SK-N-SH treated with all-trans-retinoic acid at 6 μM for 48 hours (cell line): ENCODE results near the gene LCN2.

Experiments used
- ATAC-seq: fragments of 200-7000 bp; cut with Tn5 transposase; 3 replicates; pipeline ENCODE4 v1.9.1; 2020; ENCODE audit warnings: mild to moderate bottlenecking, moderate library complexity
- BACH2 ChIP-seq: fragments of 250-450 bp; sonication (Bioruptor Pico); IDR thresholded peaks from 2 replicates; pipeline ENCODE4 v1.9.0; 2021; ENCODE audit warnings: mild to moderate bottlenecking, borderline replicate concordance
- CSDC2 ChIP-seq: fragments of 250-450 bp; sonication (Bioruptor Pico); IDR thresholded peaks from 2 replicates; pipeline ENCODE4 v1.5.0; 2020; ENCODE audit warnings: mild to moderate bottlenecking, moderate library complexity
- ESRRG ChIP-seq: fragments of 250-450 bp; sonication (Bioruptor Pico); IDR thresholded peaks from 2 replicates; pipeline ENCODE4 v1.6.1; 2021; ENCODE audit warnings: mild to moderate bottlenecking
- GLIS3 ChIP-seq: fragments of 250-450 bp; sonication (Bioruptor Pico); IDR thresholded peaks from 2 replicates; pipeline ENCODE4 v1.5.0; 2020; ENCODE audit warnings: mild to moderate bottlenecking, moderate library complexity
- ISL1 ChIP-seq: fragments of 250-450 bp; sonication (Bioruptor Pico); IDR thresholded peaks from 2 replicates; pipeline ENCODE4 v2.1.2; 2022; ENCODE audit warnings: mild to moderate bottlenecking, moderate library complexity
- OSR1 ChIP-seq: fragments of 250-450 bp; sonication (Bioruptor Pico); IDR thresholded peaks from 2 replicates; pipeline ENCODE4 v1.8.0; 2022; ENCODE audit warnings: moderate library complexity, mild to moderate bottlenecking, inconsistent platforms
- PPARA ChIP-seq: fragments of 250-450 bp; sonication (Bioruptor Pico); IDR thresholded peaks from 2 replicates; pipeline ENCODE4 v1.5.0; 2020; ENCODE audit warnings: mild to moderate bottlenecking, borderline replicate concordance
- RARB ChIP-seq: fragments of 250-450 bp; sonication (Bioruptor Pico); IDR thresholded peaks from 2 replicates; pipeline ENCODE4 v1.8.0; 2021; ENCODE audit warnings: mild to moderate bottlenecking, moderate library complexity
- SNAI2 ChIP-seq: fragments of 250-450 bp; sonication (Bioruptor Pico); IDR thresholded peaks from 2 replicates; pipeline ENCODE4 v1.5.0; 2020; ENCODE audit warnings: mild to moderate bottlenecking, moderate library complexity
- TOX ChIP-seq: fragments of 250-450 bp; sonication (Bioruptor Pico); IDR thresholded peaks from 2 replicates; pipeline ENCODE4 v1.8.0; 2021; ENCODE audit warnings: mild to moderate bottlenecking, moderate library complexity, borderline replicate concordance
- ZC3H10 ChIP-seq: fragments of 250-450 bp; sonication (Bioruptor Pico); IDR thresholded peaks from 2 replicates; pipeline ENCODE4 v1.5.1; 2021; ENCODE audit warnings: mild to moderate bottlenecking, moderate library complexity
- ZNF565 ChIP-seq: fragments of 450-650 bp; formaldehyde crosslinking; conservative IDR thresholded peaks from 2 replicates; pipeline ENCODE4 v1.5.0; 2020; ENCODE audit warnings: low read depth, mild to moderate bottlenecking, moderate library complexity
- ZNF8 ChIP-seq: fragments of 450-650 bp; formaldehyde crosslinking; IDR thresholded peaks from 2 replicates; pipeline ENCODE4 v1.5.0; 2020; ENCODE audit warnings: mild to moderate bottlenecking, moderate library complexity
- TF ChIP-seq, protein P1 (sequence below): fragments of 250-450 bp; sonication (Bioruptor Pico); IDR thresholded peaks from 2 replicates; pipeline ENCODE4 v1.5.1; 2020; ENCODE audit warnings: low read depth, mild to moderate bottlenecking, moderate library complexity
- TF ChIP-seq, protein P2 (sequence below): fragments of 250-450 bp; sonication (Bioruptor Pico); IDR thresholded peaks from 2 replicates; pipeline ENCODE4 v1.5.1; 2021; ENCODE audit warnings: mild to moderate bottlenecking, moderate library complexity
- TF ChIP-seq, protein P3 (sequence below): fragments of 250-450 bp; sonication (Bioruptor Pico); IDR thresholded peaks from 2 replicates; pipeline ENCODE4 v1.5.0; 2020; ENCODE audit warnings: mild to moderate bottlenecking, moderate library complexity
- TF ChIP-seq, protein P4 (sequence below): fragments of 250-450 bp; sonication (Bioruptor Pico); IDR thresholded peaks from 2 replicates; pipeline ENCODE4 v1.8.0; 2021; ENCODE audit warnings: low read depth, mild to moderate bottlenecking, moderate library complexity, borderline replicate concordance

Gene LCN2

DNA sequence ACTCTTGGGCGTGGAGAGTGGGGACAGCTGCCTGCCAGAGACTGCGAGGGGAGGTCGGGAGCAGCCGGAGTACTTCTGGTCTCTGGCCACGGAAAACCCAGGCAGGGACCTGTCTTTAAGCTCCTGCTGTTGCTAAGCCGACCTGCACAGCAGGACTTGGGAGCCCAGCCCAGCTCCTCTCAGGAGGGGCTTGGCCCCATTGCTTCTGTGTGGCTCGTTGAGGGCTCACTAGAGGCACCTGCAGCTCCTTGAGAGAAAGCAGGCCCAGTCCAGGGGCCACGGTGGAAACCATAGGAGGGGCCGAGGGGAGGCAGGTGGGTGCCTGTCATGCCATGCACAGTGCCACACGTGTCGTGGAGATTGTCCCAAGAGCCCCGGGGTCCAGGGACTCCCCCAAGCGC lies 3.3 kb upstream of the LCN2 start:
- no peak for ATAC-seq
- TF ChIP-seq PPARA (CRISPR knock-in tag) (no peak), RARB (CRISPR knock-in tag) (no peak)

DNA sequence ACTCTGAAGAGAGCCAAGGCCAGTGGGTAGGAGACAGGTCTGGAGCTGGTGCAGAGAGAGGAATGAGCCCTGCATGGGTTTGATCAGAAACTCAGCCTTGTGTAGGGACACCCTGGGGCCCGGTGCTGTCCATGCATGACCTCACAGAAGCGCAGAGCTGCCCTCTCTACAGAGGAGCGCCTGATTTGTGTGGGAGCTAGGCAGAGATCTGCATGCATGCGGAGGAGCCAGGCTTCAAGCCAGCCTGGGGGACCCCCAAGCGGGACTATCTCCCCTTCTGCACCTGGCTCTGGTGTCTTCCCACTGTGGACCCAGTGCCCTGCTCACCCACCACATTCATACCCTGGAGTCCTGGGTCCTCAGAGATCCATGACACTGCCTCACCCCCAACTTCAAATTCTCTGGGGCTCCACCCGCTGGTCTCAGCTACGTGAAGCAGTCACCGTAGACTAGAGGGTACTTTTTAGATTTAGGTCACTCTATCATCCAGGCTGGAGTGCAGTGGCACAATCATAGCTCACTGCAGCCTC lies 2.6 kb upstream of the LCN2 start:
- no peak for ATAC-seq
- TF ChIP-seq, protein P1, sequence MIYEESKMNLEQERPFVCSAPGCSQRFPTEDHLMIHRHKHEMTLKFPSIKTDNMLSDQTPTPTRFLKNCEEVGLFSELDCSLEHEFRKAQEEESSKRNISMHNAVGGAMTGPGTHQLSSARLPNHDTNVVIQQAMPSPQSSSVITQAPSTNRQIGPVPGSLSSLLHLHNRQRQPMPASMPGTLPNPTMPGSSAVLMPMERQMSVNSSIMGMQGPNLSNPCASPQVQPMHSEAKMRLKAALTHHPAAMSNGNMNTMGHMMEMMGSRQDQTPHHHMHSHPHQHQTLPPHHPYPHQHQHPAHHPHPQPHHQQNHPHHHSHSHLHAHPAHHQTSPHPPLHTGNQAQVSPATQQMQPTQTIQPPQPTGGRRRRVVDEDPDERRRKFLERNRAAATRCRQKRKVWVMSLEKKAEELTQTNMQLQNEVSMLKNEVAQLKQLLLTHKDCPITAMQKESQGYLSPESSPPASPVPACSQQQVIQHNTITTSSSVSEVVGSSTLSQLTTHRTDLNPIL (CRISPR knock-in tag): no peak
- TF ChIP-seq GLIS3 (no peak), PPARA (CRISPR knock-in tag) (no peak), TOX (no peak), SNAI2 (CRISPR knock-in tag) (no peak), BACH2 (CRISPR knock-in tag) (no peak), CSDC2 (CRISPR knock-in tag) (no peak), ISL1 (CRISPR knock-in tag) (no peak), ZNF8 (CRISPR knock-in tag) (no peak), ESRRG (CRISPR knock-in tag) (no peak), ZC3H10 (CRISPR knock-in tag) (no peak)
- TF ChIP-seq, protein P2, sequence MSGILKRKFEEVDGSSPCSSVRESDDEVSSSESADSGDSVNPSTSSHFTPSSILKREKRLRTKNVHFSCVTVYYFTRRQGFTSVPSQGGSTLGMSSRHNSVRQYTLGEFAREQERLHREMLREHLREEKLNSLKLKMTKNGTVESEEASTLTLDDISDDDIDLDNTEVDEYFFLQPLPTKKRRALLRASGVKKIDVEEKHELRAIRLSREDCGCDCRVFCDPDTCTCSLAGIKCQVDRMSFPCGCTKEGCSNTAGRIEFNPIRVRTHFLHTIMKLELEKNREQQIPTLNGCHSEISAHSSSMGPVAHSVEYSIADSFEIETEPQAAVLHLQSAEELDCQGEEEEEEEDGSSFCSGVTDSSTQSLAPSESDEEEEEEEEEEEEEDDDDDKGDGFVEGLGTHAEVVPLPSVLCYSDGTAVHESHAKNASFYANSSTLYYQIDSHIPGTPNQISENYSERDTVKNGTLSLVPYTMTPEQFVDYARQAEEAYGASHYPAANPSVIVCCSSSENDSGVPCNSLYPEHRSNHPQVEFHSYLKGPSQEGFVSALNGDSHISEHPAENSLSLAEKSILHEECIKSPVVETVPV (CRISPR knock-in tag): no peak

DNA sequence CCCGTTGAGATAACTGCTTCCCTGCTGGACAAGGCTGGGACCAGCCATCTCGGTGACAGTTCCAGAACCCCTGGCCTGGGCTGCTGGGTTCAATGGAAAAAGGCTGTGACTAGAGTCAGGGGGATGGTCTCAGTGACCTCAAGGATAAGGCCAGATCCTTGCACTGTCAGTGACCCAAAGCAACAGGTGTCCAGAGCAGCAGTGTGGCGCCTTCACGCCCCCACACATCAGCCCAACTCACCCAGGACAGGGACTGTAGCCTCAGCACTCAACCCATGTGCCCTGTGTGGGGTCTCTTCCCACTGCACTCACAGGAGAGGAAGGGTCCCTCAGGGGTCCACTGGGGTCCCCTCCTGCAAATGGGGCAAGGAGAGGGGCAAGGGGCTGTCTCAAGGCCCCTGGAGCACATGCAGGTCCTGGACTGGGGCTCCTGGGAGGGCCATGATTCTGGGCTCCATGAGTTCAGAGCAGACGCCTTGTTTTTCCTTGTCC lies 698 bp upstream of the LCN2 start:
- no peak for ATAC-seq
- TF ChIP-seq ISL1 (CRISPR knock-in tag) (no peak), TOX (no peak), BACH2 (CRISPR knock-in tag) (no peak), ZNF565 (CRISPR knock-in tag) (no peak), ZC3H10 (CRISPR knock-in tag) (no peak), ZNF8 (CRISPR knock-in tag) (no peak), CSDC2 (CRISPR knock-in tag) (no peak), ESRRG (CRISPR knock-in tag) (no peak), OSR1 (CRISPR knock-in tag) (no peak), RARB (CRISPR knock-in tag) (no peak)
- TF ChIP-seq, protein P1 (CRISPR knock-in tag): no peak
- TF ChIP-seq, protein P3, sequence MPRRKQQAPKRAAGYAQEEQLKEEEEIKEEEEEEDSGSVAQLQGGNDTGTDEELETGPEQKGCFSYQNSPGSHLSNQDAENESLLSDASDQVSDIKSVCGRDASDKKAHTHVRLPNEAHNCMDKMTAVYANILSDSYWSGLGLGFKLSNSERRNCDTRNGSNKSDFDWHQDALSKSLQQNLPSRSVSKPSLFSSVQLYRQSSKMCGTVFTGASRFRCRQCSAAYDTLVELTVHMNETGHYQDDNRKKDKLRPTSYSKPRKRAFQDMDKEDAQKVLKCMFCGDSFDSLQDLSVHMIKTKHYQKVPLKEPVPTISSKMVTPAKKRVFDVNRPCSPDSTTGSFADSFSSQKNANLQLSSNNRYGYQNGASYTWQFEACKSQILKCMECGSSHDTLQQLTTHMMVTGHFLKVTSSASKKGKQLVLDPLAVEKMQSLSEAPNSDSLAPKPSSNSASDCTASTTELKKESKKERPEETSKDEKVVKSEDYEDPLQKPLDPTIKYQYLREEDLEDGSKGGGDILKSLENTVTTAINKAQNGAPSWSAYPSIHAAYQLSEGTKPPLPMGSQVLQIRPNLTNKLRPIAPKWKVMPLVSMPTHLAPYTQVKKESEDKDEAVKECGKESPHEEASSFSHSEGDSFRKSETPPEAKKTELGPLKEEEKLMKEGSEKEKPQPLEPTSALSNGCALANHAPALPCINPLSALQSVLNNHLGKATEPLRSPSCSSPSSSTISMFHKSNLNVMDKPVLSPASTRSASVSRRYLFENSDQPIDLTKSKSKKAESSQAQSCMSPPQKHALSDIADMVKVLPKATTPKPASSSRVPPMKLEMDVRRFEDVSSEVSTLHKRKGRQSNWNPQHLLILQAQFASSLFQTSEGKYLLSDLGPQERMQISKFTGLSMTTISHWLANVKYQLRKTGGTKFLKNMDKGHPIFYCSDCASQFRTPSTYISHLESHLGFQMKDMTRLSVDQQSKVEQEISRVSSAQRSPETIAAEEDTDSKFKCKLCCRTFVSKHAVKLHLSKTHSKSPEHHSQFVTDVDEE (CRISPR knock-in tag): no peak
- TF ChIP-seq, protein P4, sequence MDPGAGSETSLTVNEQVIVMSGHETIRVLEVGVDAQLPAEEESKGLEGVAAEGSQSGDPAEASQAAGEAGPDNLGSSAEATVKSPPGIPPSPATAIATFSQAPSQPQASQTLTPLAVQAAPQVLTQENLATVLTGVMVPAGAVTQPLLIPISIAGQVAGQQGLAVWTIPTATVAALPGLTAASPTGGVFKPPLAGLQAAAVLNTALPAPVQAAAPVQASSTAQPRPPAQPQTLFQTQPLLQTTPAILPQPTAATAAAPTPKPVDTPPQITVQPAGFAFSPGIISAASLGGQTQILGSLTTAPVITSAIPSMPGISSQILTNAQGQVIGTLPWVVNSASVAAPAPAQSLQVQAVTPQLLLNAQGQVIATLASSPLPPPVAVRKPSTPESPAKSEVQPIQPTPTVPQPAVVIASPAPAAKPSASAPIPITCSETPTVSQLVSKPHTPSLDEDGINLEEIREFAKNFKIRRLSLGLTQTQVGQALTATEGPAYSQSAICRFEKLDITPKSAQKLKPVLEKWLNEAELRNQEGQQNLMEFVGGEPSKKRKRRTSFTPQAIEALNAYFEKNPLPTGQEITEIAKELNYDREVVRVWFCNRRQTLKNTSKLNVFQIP: no peak
- TF ChIP-seq, protein P2 (CRISPR knock-in tag): no peak
